DND-41 (cell line): ENCODE results near the gene ST6GALNAC5.

ENCODE experiments used
- EZH2 ChIP-seq: IDR thresholded peaks from 3 replicates; pipeline ENCODE4 v1.6.1; 2012; ENCODE audit warnings: borderline replicate concordance, low read depth, mild to moderate bottlenecking, moderate library complexity, low read length, inconsistent platforms; ENCODE audit not compliant: severe bottlenecking
- TF ChIP-seq, protein P1 (sequence below): IDR thresholded peaks from 2 replicates; pipeline ENCODE4 v1.5.1; 2012; ENCODE audit warnings: borderline replicate concordance, low read length, moderate library complexity, mild to moderate bottlenecking; ENCODE audit not compliant: poor library complexity, severe bottlenecking; ENCODE audit errors: extremely low read depth

DNA sequence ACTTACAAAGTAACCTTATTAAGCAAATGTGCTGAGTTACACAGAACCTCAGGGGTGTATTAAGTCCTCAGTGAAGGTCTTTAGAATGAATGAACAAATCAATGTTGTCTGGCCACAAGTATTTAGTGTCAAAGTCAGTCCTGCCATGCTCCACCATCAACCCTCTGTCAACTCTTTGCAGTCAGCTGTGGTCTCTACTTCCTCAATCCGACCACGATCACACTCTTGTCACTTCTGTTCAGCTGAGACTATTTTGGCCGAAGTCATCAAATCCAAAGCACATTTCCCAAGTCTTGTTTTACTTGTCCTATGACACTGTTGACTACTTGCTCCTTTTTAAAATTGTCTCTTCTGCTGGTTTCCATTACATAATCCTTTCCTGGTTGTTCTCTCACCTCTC, 173.5 kb downstream of the ST6GALNAC5 start:
- TF ChIP-seq, protein P1, sequence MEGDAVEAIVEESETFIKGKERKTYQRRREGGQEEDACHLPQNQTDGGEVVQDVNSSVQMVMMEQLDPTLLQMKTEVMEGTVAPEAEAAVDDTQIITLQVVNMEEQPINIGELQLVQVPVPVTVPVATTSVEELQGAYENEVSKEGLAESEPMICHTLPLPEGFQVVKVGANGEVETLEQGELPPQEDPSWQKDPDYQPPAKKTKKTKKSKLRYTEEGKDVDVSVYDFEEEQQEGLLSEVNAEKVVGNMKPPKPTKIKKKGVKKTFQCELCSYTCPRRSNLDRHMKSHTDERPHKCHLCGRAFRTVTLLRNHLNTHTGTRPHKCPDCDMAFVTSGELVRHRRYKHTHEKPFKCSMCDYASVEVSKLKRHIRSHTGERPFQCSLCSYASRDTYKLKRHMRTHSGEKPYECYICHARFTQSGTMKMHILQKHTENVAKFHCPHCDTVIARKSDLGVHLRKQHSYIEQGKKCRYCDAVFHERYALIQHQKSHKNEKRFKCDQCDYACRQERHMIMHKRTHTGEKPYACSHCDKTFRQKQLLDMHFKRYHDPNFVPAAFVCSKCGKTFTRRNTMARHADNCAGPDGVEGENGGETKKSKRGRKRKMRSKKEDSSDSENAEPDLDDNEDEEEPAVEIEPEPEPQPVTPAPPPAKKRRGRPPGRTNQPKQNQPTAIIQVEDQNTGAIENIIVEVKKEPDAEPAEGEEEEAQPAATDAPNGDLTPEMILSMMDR: no peak
- no peak for TF ChIP-seq EZH2
